ENCODE results near the gene EPRS1.
"Not testable (repeated sequence)": the region's sequence is repeated elsewhere in the genome, so short reads cannot be mapped to it uniquely, and the experiment has no call there.

The EPRS1 gene

GRCh38 chr1:220092694-220093093, 46.4 kb upstream of the EPRS1 start:
- Histone ChIP-seq H3K27ac (ENCODE audit: low read length) (no peak overlapping the region), H3K79me2 (ENCODE audit: low read length) (peaks cover 30% of the 10 kb centered on the region), H3K9ac (ENCODE audit: low read length) (no peak overlapping the region), H4K20me1 (ENCODE audit: insufficient read depth, low read length) (no peaks in the 10 kb centered on the region), H3K4me2 (ENCODE audit: low read length) (no peak overlapping the region), H3K4me1 (ENCODE audit: low read length) (peaks cover 15% of the 10 kb centered on the region), H3K4me3 (ENCODE audit: low read length) (no peak overlapping the region), H3K36me3 (replicated peaks; ENCODE audit: low read depth, low read length) (peaks cover 9% of the 10 kb centered on the region), H3K9me3 (ENCODE audit: insufficient read depth, low read length) (no peaks in the 10 kb centered on the region), H2AFZ (ENCODE audit: low read depth, low read length) (no peak overlapping the region), H3K27me3 (ENCODE audit: low read depth, low read length) (no peaks in the 10 kb centered on the region)
- TF ChIP-seq EZH2phosphoT487 (IDR thresholded peaks at IDR 0.05; ENCODE audit: low read depth), result no peak
- no peak for TF ChIP-seq CTCF (IDR thresholded peaks at IDR 0.05; ENCODE audit: low read depth, low read length)

GRCh38 chr1:220089650-220090556, 43.6 kb upstream of the EPRS1 start, which contains the start of gene BPNT1:
BPNT1 (minus strand) TSS chr1:220089788; CDS start chr1:220079846, 9,942 bp downstream.
- Histone ChIP-seq H3K27me3 (ENCODE audit: low read depth, low read length) (no peaks in the 10 kb centered on the region), H3K9ac (ENCODE audit: low read length) (peak within 1 kb of the TSS; percentile 75), H3K4me3 (ENCODE audit: low read length) (peak within 1 kb of the TSS; percentile 81), H3K4me2 (ENCODE audit: low read length) (peak within 1 kb of the TSS; percentile 72), H3K79me2 (ENCODE audit: low read length) (peaks cover 19% of the 10 kb centered on the region), H4K20me1 (ENCODE audit: insufficient read depth, low read length) (no peaks in the 10 kb centered on the region), H3K36me3 (replicated peaks; ENCODE audit: low read depth, low read length) (no peaks in the 10 kb centered on the region), H2AFZ (ENCODE audit: low read depth, low read length) (peak within 1 kb of the TSS; percentile 93), H3K9me3 (ENCODE audit: insufficient read depth, low read length) (no peaks in the 10 kb centered on the region), H3K4me1 (ENCODE audit: low read length) (peaks cover 6% of the 10 kb centered on the region), H3K27ac (ENCODE audit: low read length) (peak within 1 kb of the TSS; percentile 41)
- TF ChIP-seq CTCF (IDR thresholded peaks at IDR 0.05; ENCODE audit: low read depth, low read length), result 0 out of 2 replicates have a peak, but pooled peaks have one; percentile 4
- TF ChIP-seq EZH2phosphoT487 (IDR thresholded peaks at IDR 0.05; ENCODE audit: low read depth), result no peak

GRCh38 chr1:220086261-220086686, 40.0 kb upstream of the EPRS1 start:
- H3K27me3 ChIP-seq (ENCODE audit: low read depth, low read length); H3K4me3 ChIP-seq (ENCODE audit: low read length); H3K4me1 ChIP-seq (ENCODE audit: low read length); H3K36me3 ChIP-seq (replicated peaks; ENCODE audit: low read depth, low read length); H3K79me2 ChIP-seq (ENCODE audit: low read length); H3K9ac ChIP-seq (ENCODE audit: low read length); H4K20me1 ChIP-seq (ENCODE audit: insufficient read depth, low read length); H3K4me2 ChIP-seq (ENCODE audit: low read length); H2AFZ ChIP-seq (ENCODE audit: low read depth, low read length); H3K9me3 ChIP-seq (ENCODE audit: insufficient read depth, low read length); H3K27ac ChIP-seq (ENCODE audit: low read length): not testable (repeated sequence)
- peak; percentile 22; the same call in 1 of the 2 replicates for TF ChIP-seq CTCF (IDR thresholded peaks at IDR 0.05; ENCODE audit: low read depth, low read length)

GRCh38 chr1:220084460-220084859, 38.2 kb upstream of the EPRS1 start:
- H4K20me1 ChIP-seq (ENCODE audit: insufficient read depth, low read length), result no peaks in the 10 kb centered on the region
- TF ChIP-seq EZH2phosphoT487 (IDR thresholded peaks at IDR 0.05; ENCODE audit: low read depth), result no peak
- no peak for TF ChIP-seq CTCF (IDR thresholded peaks at IDR 0.05; ENCODE audit: low read depth, low read length)
- no peak overlapping the region for H2AFZ ChIP-seq (ENCODE audit: low read depth, low read length)
- H3K4me2 ChIP-seq (ENCODE audit: low read length), result no peak overlapping the region
- peaks cover 9% of the 10 kb centered on the region for H3K79me2 ChIP-seq (ENCODE audit: low read length)
- no peaks in the 10 kb centered on the region for H3K9me3 ChIP-seq (ENCODE audit: insufficient read depth, low read length)
- no peaks in the 10 kb centered on the region for H3K4me1 ChIP-seq (ENCODE audit: low read length)
- no peak overlapping the region for H3K4me3 ChIP-seq (ENCODE audit: low read length)
- H3K27me3 ChIP-seq (ENCODE audit: low read depth, low read length), result no peaks in the 10 kb centered on the region
- H3K36me3 ChIP-seq (replicated peaks; ENCODE audit: low read depth, low read length), result no peaks in the 10 kb centered on the region
- no peak overlapping the region for H3K9ac ChIP-seq (ENCODE audit: low read length)
- no peak overlapping the region for H3K27ac ChIP-seq (ENCODE audit: low read length)
